Left ventricle myocardium inferior (tissue), 1 donor: ENCODE data around the gene MAP3K4. TPM values are rescaled to one million over a fixed set of nuclear protein-coding genes. Genes with fewer than 3 reads are reported as not detected.
A peak's percentile ranks its signal among the peaks of the same experiment; 100 is the strongest.
"Not testable (repeated sequence)": the region's sequence is repeated elsewhere in the genome, so short reads cannot be mapped to it uniquely, and the experiment has no call there.

ENCODE experiments used
- DNase-seq: peaks from one replicate; pipeline ENCODE4 v3.0.0-alpha.2; 2020
- H3K27ac ChIP-seq: fragments of 200-600 bp; replicated peaks from 2 replicates; pipeline ENCODE4 v1.8.0; 2021
- H3K27me3 ChIP-seq: fragments of 200-600 bp; 2 replicates; pipeline ENCODE4 v1.8.0; 2021; ENCODE audit warnings: low read depth
- H3K36me3 ChIP-seq: fragments of 200-600 bp; 2 replicates; pipeline ENCODE4 v1.8.0; 2021
- H3K4me1 ChIP-seq: fragments of 200-600 bp; 2 replicates; pipeline ENCODE4 v1.8.0; 2021
- H3K4me3 ChIP-seq: fragments of 200-600 bp; 2 replicates; pipeline ENCODE4 v1.8.0; 2021; ENCODE audit warnings: mild to moderate bottlenecking, moderate library complexity
- H3K9me3 ChIP-seq: fragments of 200-600 bp; replicated peaks from 2 replicates; pipeline ENCODE4 v1.8.0; 2021
- CTCF ChIP-seq: fragments of 200-600 bp; IDR thresholded peaks from 2 replicates; pipeline ENCODE4 v1.8.0; 2021; ENCODE audit warnings: antibody characterized with exemption, mild to moderate bottlenecking, borderline replicate concordance
- intact Hi-C: fragments of 100-400 bp; cut with micrococcal nuclease; formaldehyde crosslinking; loops from one replicate; pipeline ENCODE4 v1.11.0; 2022
- total RNA-seq: library from RNA; stranded (reverse); fragmentation: NEBNext Ultra II Directional; extraction: Animal tissue kit (Norgen Biotek cat#: 25700); gene quantifications from one replicate; pipeline ENCODE4 v1.2.1, GENCODE V29; 2021
- donor health status: DM: no; HTN: yes; CAD: no; lungs with severe emphysema.

MAP3K4 gene
- total RNA-seq, 1 donor from 2014 or later, result 37.1 TPM

GRCh38 chr6:160973311-160974250 is 18.0 kb upstream of the MAP3K4 start:
- Histone ChIP-seq H3K27me3 (no peaks in the 10 kb centered on the region), H3K4me3 (peak overlapping the region; percentile 7), H3K9me3 (no peaks in the 10 kb centered on the region), H3K4me1 (peaks cover 37% of the 10 kb centered on the region), H3K36me3 (no peaks in the 10 kb centered on the region), H3K27ac (peak overlapping the region; percentile 90)
- intact Hi-C loops, result no loop called here
- peak; percentile 60 for DNase-seq
- TF ChIP-seq CTCF, result no peak

- H3K4me3 ChIP-seq, result peak overlapping the region; percentile 7
- H3K9me3 ChIP-seq, result no peaks in the 10 kb centered on the region
- intact Hi-C loops, result no loop called here
- no peaks in the 10 kb centered on the region for H3K36me3 ChIP-seq
- TF ChIP-seq CTCF, result no peak
- peaks cover 44% of the 10 kb centered on the region for H3K4me1 ChIP-seq
- H3K27ac ChIP-seq, result peak overlapping the region; percentile 90
- DNase-seq, result peak; percentile 62
- no peaks in the 10 kb centered on the region for H3K27me3 ChIP-seq
These were observed 17.2 kb upstream of the MAP3K4 start for GRCh38 chr6:160974304-160974771.

GRCh38 chr6:160975162-160975561 is 16.4 kb upstream of the MAP3K4 start:
- Histone ChIP-seq H3K36me3 (no peaks in the 10 kb centered on the region), H3K27me3 (no peaks in the 10 kb centered on the region), H3K4me1 (peaks cover 44% of the 10 kb centered on the region), H3K9me3 (no peaks in the 10 kb centered on the region), H3K4me3 (no peak overlapping the region), H3K27ac (peak overlapping the region; percentile 90)
- no peak for TF ChIP-seq CTCF
- intact Hi-C loops, result no loop called here
- no peak for DNase-seq

GRCh38 chr6:160975961-160976360 is 15.6 kb upstream of the MAP3K4 start:
- H3K27me3 ChIP-seq, DNase-seq, H3K36me3 ChIP-seq, intact Hi-C loops, H3K27ac ChIP-seq, H3K4me3 ChIP-seq, H3K9me3 ChIP-seq: not testable (repeated sequence)
- peaks cover 44% of the 10 kb centered on the region for H3K4me1 ChIP-seq

GRCh38 chr6:160978141-160978901 is 13.2 kb upstream of the MAP3K4 start:
- DNase-seq, result no peak
- no peaks in the 10 kb centered on the region for H3K27me3 ChIP-seq
- H3K9me3 ChIP-seq, result peaks cover 3% of the 10 kb centered on the region
- no peak for TF ChIP-seq CTCF
- H3K4me3 ChIP-seq, result no peak overlapping the region
- intact Hi-C loops, result no loop called here
- H3K27ac ChIP-seq, result no peak overlapping the region
- H3K4me1 ChIP-seq, result peaks cover 30% of the 10 kb centered on the region
- H3K36me3 ChIP-seq, result no peaks in the 10 kb centered on the region
